Fibroblast of villous mesenchyme (primary cell): ENCODE measurements around the gene ILF2. TPM values are rescaled to one million over a fixed set of nuclear protein-coding genes. Genes with fewer than 3 reads are reported as not detected.

ENCODE experiments used
- DNase-seq: peaks from one replicate; pipeline ENCODE4 v3.0.0-alpha.2; 2010; ENCODE audit warnings: low read depth
- H3K4me3 ChIP-seq: 2 replicates; pipeline ENCODE4 v1.5.1; 2011; ENCODE audit warnings: low read depth, mild to moderate bottlenecking, low read length
- CTCF ChIP-seq: IDR thresholded peaks from 2 replicates; pipeline ENCODE4 v1.5.1; 2012; ENCODE audit warnings: low read depth, mild to moderate bottlenecking, low read length; ENCODE audit not compliant: insufficient read depth
- total RNA-seq: library from RNA; depleted of rRNA; stranded (reverse); fragments of >200 nt; gene quantifications from 2 replicates; pipeline ENCODE4 v1.2.3, GENCODE V29; 2012

Gene ILF2
- total RNA-seq, 1 donor, result 213 TPM

GRCh38 chr1:153623101-153623500, 47.7 kb downstream of the ILF2 start:
- DNase-seq, result no peak
- no peak for TF ChIP-seq CTCF

DNA sequence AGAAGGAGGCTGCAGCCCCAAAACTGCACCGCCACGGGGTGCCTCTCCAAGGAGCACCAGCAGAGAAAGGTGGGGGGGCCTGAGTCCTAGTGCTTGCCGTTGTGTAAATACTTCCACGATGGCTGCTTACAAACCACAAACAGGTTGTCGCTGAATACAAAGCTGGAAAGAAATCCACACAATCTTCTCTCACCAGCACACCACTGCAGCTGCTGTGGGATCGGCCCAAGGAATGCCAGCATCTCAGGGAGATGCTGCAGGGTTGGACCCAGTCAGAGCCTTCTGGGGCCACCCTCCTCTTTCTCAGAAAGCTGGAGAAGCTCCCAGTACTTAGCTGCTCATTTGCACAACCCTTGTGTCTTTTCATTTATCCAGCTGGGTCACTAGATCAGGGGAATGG, 51.6 kb downstream of the ILF2 start:
- TF ChIP-seq CTCF, result no peak
- DNase-seq, result no peak
- no peak overlapping the region for H3K4me3 ChIP-seq

More at GRCh38 chr1:153623101-153623500, 47.7 kb downstream of the ILF2 start:
- H3K4me3 ChIP-seq, result no peak overlapping the region

DNA sequence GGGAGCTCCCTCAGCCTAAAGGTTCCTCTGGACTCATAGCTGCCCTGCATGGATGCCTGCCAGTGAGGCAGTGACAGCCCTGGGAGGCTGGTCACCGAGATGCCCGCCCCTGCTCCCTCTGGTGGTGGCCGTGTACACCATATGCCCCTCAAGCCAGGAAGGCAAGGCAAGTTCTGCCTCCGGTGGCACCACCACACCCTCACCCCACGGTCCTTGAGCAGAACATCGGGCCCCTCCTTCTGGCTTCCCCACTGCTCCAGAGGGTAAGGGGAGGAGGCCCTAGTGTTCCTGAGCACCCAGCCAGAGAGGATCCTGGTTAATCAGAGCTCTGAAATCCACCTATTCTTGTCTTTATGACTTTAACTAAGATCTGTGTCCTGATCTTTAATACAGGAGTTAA, 53.1 kb downstream of the ILF2 start:
- TF ChIP-seq CTCF, result peak; percentile 75
- H3K4me3 ChIP-seq, result no peak overlapping the region
- peak; percentile 51 for DNase-seq

DNA sequence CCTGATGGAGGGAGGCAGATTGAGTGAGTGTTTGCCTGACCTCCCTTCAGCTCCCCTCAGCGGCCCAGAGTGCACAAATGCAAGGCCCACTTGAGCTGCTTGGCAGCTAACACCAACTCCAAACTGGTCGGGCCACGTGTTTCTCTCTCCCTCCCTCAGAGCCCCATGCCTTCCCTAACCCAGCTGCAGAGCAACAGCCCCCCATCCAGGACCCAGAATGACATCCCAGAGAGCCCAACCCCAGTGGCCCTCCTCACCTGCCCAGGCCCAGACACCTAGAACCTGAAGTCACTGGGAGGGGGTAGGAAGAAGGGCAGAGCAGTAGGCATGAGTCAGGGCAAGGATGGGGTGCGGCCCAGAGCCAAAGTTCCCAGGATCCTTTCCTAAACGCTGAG, 53.9 kb downstream of the ILF2 start:
- no peak overlapping the region for H3K4me3 ChIP-seq
- no peak for TF ChIP-seq CTCF
- no peak for DNase-seq

DNA sequence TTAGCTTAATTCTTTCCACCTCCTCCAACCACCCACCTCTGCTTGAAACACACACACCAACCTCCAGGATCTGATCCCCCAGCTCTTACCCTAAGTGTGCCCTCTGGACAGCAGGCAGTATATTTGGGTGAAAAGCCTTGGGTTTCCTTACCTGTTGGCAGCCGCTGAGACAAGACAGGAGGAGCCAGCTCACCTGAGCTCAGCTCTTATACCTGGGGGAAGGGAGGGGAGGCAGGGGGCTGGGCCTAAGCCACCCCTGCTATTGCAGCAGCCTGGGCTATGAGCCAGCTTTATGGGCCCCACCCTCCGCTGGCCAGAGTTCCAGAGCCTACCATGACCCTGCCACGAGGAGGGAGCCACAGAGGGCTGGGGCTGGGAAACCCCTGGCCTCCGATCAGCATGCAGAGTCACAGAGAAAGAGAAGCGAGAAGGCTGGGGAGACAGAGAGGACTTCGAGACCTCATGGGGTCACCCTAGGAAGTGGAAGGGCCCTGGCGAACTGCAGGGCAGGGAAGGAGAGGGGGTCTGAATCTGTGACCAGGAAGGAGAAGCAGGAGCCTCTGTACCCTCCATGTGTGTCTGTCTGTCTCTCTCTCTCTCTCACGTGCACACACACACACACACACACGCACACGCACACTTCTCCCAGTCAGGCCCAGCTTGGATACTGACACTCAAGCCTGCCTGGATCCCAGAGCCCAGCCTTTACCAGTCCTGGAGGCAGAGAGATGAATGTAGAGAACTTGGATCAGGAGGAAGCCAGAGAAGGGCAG, 54.5 kb downstream of the ILF2 start, which contains the start of gene S100A14:
TSS of gene S100A14 (minus strand) at position 182 of the 773 bp plus-strand sequence. CDS start 467 bp downstream, outside the sequence.
- no peak for DNase-seq
- H3K4me3 ChIP-seq, result no peak within 1 kb of the TSS
- TF ChIP-seq CTCF, result no peak

DNA sequence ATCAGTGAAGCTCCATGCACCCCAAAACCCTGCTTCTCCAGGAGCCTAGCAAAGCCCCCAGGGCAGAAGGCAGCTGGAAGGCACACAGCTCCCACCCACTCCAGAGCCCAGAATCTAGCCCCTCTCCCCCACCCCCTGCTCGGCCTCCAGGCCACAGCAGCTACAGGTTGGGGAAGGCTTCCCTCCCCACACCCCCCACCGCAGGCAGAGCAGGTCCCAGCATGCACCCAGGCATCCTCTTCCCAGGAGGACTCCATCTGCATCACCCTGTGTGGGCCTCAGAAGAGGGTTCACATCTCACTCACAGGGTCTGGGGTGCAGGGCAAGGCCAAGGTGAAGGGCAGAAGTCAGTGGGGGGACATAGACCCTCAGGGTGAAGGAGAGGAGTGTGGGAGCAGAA, 55.4 kb downstream of the ILF2 start:
- TF ChIP-seq CTCF, result no peak
- no peak for DNase-seq
- no peak overlapping the region for H3K4me3 ChIP-seq
